ENCODE data around the gene TEX101. TPM values are rescaled to one million over a fixed set of nuclear protein-coding genes. Genes with fewer than 3 reads are reported as not detected.
"Not testable (repeated sequence)": the region's sequence is repeated elsewhere in the genome, so short reads cannot be mapped to it uniquely, and the experiment has no call there.

The TEX101 gene
- total and polyA plus RNA-seq, 5 experiments from 2014 or later = not detected

DNA sequence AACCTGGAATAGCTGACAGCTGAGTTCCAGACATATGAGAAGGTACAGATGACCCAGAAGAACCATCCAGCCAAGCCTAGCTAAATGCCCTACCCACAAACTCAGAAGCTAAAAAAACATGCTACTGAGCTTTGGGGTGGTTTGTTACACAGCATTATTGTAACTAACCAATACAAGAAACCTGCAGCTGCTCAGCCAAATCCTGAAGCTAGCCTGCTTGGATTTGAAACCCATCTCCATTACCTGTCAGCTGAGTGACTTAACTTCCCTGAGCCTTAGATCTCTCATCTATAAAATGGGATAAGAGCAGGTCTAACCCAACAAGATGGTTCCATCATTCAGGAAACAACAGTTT lies 25.0 kb downstream of the TEX101 start:
- no peaks in the 10 kb centered on the region for H3K36me3 Mint-ChIP-seq
- H3K4me3 Mint-ChIP-seq = peak overlapping the region in 6 of 10 donors; percentile 36 to 67 (median 57)
- no peak for DNase-seq
- H3K27ac Mint-ChIP-seq = peak overlapping the region; percentile 37 to 98 (median 90)
- H3K4me1 Mint-ChIP-seq = peaks cover 20 to 68% (median 55%) of the 10 kb centered on the region in 4 donors
- peaks cover 0 to 9% (median 0%) of the 10 kb centered on the region in 9 donors for H3K9me3 Mint-ChIP-seq
- H3K27me3 Mint-ChIP-seq = no peaks in the 10 kb centered on the region
- ATAC-seq = peak in 1 of 2 donors; percentile 24
- POLR2A ChIA-PET = interaction anchor here (1.0 to 4.4 kb wide), 12 partner anchors 7 to 157 kb away, joined by 3 to 51 read pairs (median 4); partner anchors contain the start of genes IRGQ, LYPD3, PHLDB3 and ZNF575

- DNase-seq (no peak), ATAC-seq (no peak)
- POLR2A ChIA-PET = interaction anchor here (1.1 to 4.4 kb wide), 2 partner anchors 23 to 62 kb away, joined by 3 to 51 read pairs; partner anchors contain the start of genes LYPD3 and PHLDB3
- Mint-ChIP-seq H3K9me3 (peaks cover 0 to 9% (median 0%) of the 10 kb centered on the region in 9 donors), H3K4me3 (no peak overlapping the region), H3K27ac (peak overlapping the region; percentile 36 to 98 (median 72)), H3K4me1 (peaks cover 19 to 62% (median 52%) of the 10 kb centered on the region in 4 donors), H3K36me3 (no peaks in the 10 kb centered on the region), H3K27me3 (no peaks in the 10 kb centered on the region)
Measured at GRCh38 chr19:43441716-43442115, 27.0 kb downstream of the TEX101 start.

GRCh38 chr19:43444091-43444490 lies 29.4 kb downstream of the TEX101 start:
- ATAC-seq, DNase-seq, H3K9me3 Mint-ChIP-seq, H3K4me3 Mint-ChIP-seq, H3K27me3 Mint-ChIP-seq, H3K36me3 Mint-ChIP-seq: not testable (repeated sequence)
- POLR2A ChIA-PET = interaction anchor here (5.1 kb wide), 1 partner anchor 75 kb away, joined by 52 read pairs; no protein-coding TSS in a partner anchor
- Mint-ChIP-seq H3K27ac (peak overlapping the region in 4 of 10 donors; percentile 8 to 86 (median 54)), H3K4me1 (peaks cover 14 to 51% (median 39%) of the 10 kb centered on the region in 4 donors)

GRCh38 chr19:43444531-43445287 lies 30.0 kb downstream of the TEX101 start:
- Mint-ChIP-seq H3K4me1 (peaks cover 14 to 44% (median 33%) of the 10 kb centered on the region in 4 donors), H3K9me3 (peaks cover 0 to 9% (median 0%) of the 10 kb centered on the region in 9 donors), H3K27me3 (no peaks in the 10 kb centered on the region), H3K27ac (peak overlapping the region in 7 of 10 donors; percentile 37 to 86 (median 69)), H3K4me3 (no peak overlapping the region), H3K36me3 (no peaks in the 10 kb centered on the region)
- DNase-seq = no peak
- POLR2A ChIA-PET = interaction anchor here (1.2 to 5.1 kb wide), 2 partner anchors 19 to 75 kb away, joined by 6 to 52 read pairs; no protein-coding TSS in a partner anchor
- ATAC-seq = no peak

DNA sequence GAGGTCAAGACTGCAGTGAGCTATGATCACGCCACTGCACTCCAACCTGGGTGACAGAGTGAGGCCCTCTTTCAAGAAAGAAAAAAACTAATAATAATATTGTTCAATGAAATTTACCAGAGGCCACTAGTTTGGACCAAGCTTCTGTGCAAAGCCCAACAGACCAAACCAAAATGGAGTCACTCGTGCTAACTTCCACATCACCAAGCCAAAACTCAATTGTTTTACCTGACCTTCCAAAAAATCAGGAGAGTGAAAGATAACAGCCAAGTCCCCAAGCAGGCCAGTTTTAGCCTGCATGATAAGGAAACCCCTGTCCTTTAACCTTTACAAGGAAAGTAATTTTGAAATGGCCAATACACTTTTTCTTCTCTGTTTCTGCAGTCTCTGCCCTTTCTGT lies 30.7 kb downstream of the TEX101 start:
- Mint-ChIP-seq H3K36me3 (no peaks in the 10 kb centered on the region), H3K27me3 (no peaks in the 10 kb centered on the region), H3K4me1 (peaks cover 13 to 39% (median 28%) of the 10 kb centered on the region in 4 donors)

GRCh38 chr19:43446746-43447489 lies 32.2 kb downstream of the TEX101 start:
- peak; percentile 69 to 89 (median 78) for DNase-seq
- peak overlapping the region; percentile 13 to 90 (median 80) for H3K27ac Mint-ChIP-seq
- ATAC-seq = peak; percentile 84 to 95
- POLR2A ChIA-PET = interaction anchor here (0.6 to 5.1 kb wide), 16 partner anchors 8 to 148 kb away, joined by 3 to 52 read pairs (median 6); partner anchors contain the start of genes IRGQ, LYPD3, PHLDB3 and ZNF575
- peaks cover 12 to 37% (median 21%) of the 10 kb centered on the region in 4 donors for H3K4me1 Mint-ChIP-seq
- H3K36me3 Mint-ChIP-seq = no peaks in the 10 kb centered on the region
- H3K9me3 Mint-ChIP-seq = no peaks in the 10 kb centered on the region
- H3K27me3 Mint-ChIP-seq = no peaks in the 10 kb centered on the region
- H3K4me3 Mint-ChIP-seq = no peak overlapping the region

More for the DNA sequence above, 30.7 kb downstream of the TEX101 start:
- no peak for ATAC-seq
- H3K27ac Mint-ChIP-seq = peak overlapping the region in 7 of 10 donors; percentile 31 to 91 (median 69)
- peaks cover 0 to 5% (median 0%) of the 10 kb centered on the region in 9 donors for H3K9me3 Mint-ChIP-seq
- POLR2A ChIA-PET = interaction anchor here (1.2 to 5.1 kb wide), 2 partner anchors 18 to 74 kb away, joined by 6 to 52 read pairs; no protein-coding TSS in a partner anchor
- no peak for DNase-seq
- H3K4me3 Mint-ChIP-seq = no peak overlapping the region

- no peak for DNase-seq
- H3K4me1 Mint-ChIP-seq = peaks cover 15 to 36% (median 21%) of the 10 kb centered on the region in 4 donors
- H3K36me3 Mint-ChIP-seq = peaks cover 0 to 6% (median 4%) of the 10 kb centered on the region in 3 donors
- H3K27ac Mint-ChIP-seq = peak overlapping the region in 2 of 10 donors; percentile 32 to 47
- no peak for ATAC-seq
- H3K9me3 Mint-ChIP-seq = peaks cover 0 to 5% (median 0%) of the 10 kb centered on the region in 9 donors
- POLR2A ChIA-PET = interaction anchor here (0.6 to 5.1 kb wide), 14 partner anchors 16 to 147 kb away, joined by 3 to 52 read pairs (median 6); partner anchors contain the start of genes IRGQ, LYPD3, PHLDB3 and ZNF575
- no peaks in the 10 kb centered on the region for H3K27me3 Mint-ChIP-seq
- no peak overlapping the region for H3K4me3 Mint-ChIP-seq
Measured at GRCh38 chr19:43447655-43448054, 33.0 kb downstream of the TEX101 start.

GRCh38 chr19:43450545-43450997 lies 35.9 kb downstream of the TEX101 start:
- DNase-seq (no peak), ATAC-seq (no peak)
- Mint-ChIP-seq H3K27ac (peak overlapping the region in 3 of 10 donors; percentile 20 to 62 (median 24)), H3K27me3 (no peaks in the 10 kb centered on the region), H3K4me1 (peaks cover 8 to 18% (median 8%) of the 10 kb centered on the region in 4 donors), H3K36me3 (peaks cover 0 to 6% (median 4%) of the 10 kb centered on the region in 3 donors), H3K9me3 (peaks cover 0 to 6% (median 0%) of the 10 kb centered on the region in 9 donors), H3K4me3 (no peak overlapping the region)
- POLR2A ChIA-PET = interaction anchor here (0.7 kb wide), 1 partner anchor 14 kb away, joined by 3 read pairs; no protein-coding TSS in a partner anchor

DNA sequence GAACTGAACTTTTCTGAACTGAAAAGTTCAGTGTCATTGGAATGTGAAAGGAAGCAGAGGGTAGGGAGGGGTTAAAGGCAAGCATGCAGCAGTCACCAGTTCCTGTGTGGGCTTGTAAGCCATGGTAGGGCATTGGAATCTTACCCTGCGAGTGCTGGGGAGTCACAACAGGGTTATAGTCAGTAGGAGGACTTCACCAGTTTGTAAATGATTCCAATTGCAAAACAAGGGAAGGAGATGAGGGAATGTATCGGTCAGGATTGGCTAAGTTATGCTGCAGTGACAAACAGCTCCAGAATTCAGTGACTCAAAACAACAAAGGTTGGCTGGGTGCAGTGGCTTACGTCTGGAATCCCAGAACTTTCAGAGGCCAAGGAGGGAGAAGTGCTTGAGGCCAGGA lies 37.9 kb downstream of the TEX101 start:
- peaks cover 0 to 6% (median 0%) of the 10 kb centered on the region in 9 donors for H3K9me3 Mint-ChIP-seq
- H3K4me3 Mint-ChIP-seq = no peak overlapping the region
- ATAC-seq (no peak), DNase-seq (no peak)
- POLR2A ChIA-PET = no interaction called here
- H3K4me1 Mint-ChIP-seq = peaks cover 0 to 6% (median 5%) of the 10 kb centered on the region in 4 donors
- no peaks in the 10 kb centered on the region for H3K27me3 Mint-ChIP-seq
- H3K27ac Mint-ChIP-seq = peak overlapping the region in 3 of 10 donors; percentile 63 to 87 (median 65)
- peaks cover 0 to 6% (median 4%) of the 10 kb centered on the region in 3 donors for H3K36me3 Mint-ChIP-seq

- peaks cover 0 to 6% (median 4%) of the 10 kb centered on the region in 3 donors for H3K36me3 Mint-ChIP-seq
- no peak for DNase-seq
- POLR2A ChIA-PET = interaction anchor here (0.9 to 1.6 kb wide), 2 partner anchors 9 to 10 kb away, joined by 3 to 5 read pairs; no protein-coding TSS in a partner anchor
- peaks cover 0 to 6% (median 5%) of the 10 kb centered on the region in 4 donors for H3K4me1 Mint-ChIP-seq
- peak overlapping the region in 1 of 10 donors; percentile 83 for H3K27ac Mint-ChIP-seq
- peaks cover 0 to 6% (median 0%) of the 10 kb centered on the region in 9 donors for H3K9me3 Mint-ChIP-seq
- H3K27me3 Mint-ChIP-seq = no peaks in the 10 kb centered on the region
- H3K4me3 Mint-ChIP-seq = no peak overlapping the region
- ATAC-seq = no peak
Measured at GRCh38 chr19:43454031-43454430, 39.3 kb downstream of the TEX101 start.

DNA sequence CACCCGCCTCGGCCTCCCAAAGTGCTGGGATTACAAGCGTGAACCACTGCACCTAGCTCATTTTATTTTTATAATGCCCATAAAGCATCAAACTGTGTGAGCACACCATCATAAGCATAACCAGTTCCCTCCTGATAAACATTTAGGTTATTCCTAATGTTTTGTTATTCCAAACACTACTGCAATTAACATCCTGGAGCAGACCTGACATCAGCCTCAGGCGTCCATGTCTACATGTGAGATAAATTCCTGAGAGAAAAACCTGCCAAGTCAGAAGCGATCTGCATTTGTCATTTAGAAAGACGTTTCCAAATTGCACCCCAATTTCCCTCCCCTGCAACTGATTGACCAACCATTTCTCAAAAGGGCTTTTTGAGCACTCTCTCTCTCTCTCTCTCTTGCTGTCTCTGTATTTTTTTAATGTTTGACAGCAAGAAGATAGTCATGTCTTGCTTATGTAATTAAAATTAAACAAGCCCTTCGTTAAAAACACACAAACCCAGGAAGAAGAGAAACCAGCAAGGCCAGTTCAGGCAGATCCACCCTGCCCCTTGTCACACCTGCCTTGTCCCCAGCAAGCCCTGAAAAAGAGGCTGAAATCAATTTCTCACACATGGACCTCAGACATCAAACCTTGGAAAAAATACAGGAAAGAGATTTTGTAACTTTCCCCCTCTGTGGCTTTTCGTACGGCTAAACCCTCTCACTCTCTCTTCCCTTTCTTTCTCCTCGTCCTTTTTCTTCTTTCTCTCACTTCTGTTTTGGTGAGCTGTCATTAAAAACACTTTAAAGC lies 40.8 kb downstream of the TEX101 start:
- Mint-ChIP-seq H3K27me3 (no peaks in the 10 kb centered on the region), H3K9me3 (peaks cover 0 to 6% (median 0%) of the 10 kb centered on the region in 9 donors), H3K4me1 (peaks cover 0 to 8% (median 5%) of the 10 kb centered on the region in 4 donors), H3K27ac (peak overlapping the region in 5 of 10 donors; percentile 25 to 89 (median 73)), H3K4me3 (no peak overlapping the region), H3K36me3 (peaks cover 0 to 6% (median 4%) of the 10 kb centered on the region in 3 donors)
- DNase-seq = no peak
- ATAC-seq = no peak
- POLR2A ChIA-PET = interaction anchor here (0.7 kb wide), 1 partner anchor 154 kb away, joined by 3 read pairs; no protein-coding TSS in a partner anchor

Data from naive thymus-derived CD8-positive, alpha-beta T cell (primary cell).